GM12878 (cell line): ENCODE data around the gene PHACTR1. TPM values are rescaled to one million over a fixed set of nuclear protein-coding genes. Genes with fewer than 3 reads are reported as not detected.

Experiments
- ASH2L ChIP-seq: fragments of 300-600, 200-600 bp; sonication (generic); IDR thresholded peaks from 2 replicates; pipeline ENCODE4 v1.6.1; 2017; ENCODE audit warnings: low read depth, mild to moderate bottlenecking, borderline replicate concordance
- ATF2 ChIP-seq: IDR thresholded peaks from 2 replicates; pipeline ENCODE4 v1.6.1; 2012; ENCODE audit warnings: low read length, inconsistent platforms
- ATF7 ChIP-seq: fragments of 450-650 bp; IDR thresholded peaks from 2 replicates; pipeline ENCODE4 v1.6.1; 2016; ENCODE audit warnings: low read depth, mild to moderate bottlenecking
- BRCA1 ChIP-seq: IDR thresholded peaks from 2 replicates; pipeline ENCODE4 v1.6.1; 2011; ENCODE audit warnings: low read depth, low read length, improper control_type of control experiment
- CBX3 ChIP-seq: fragments of 200-600 bp; sonication (generic); IDR thresholded peaks from 2 replicates; pipeline ENCODE4 v1.6.1; 2016; ENCODE audit warnings: low read depth, borderline replicate concordance
- CHD2 ChIP-seq: IDR thresholded peaks from 2 replicates; pipeline ENCODE4 v1.6.1; 2011; ENCODE audit warnings: low read depth, low read length, improper control_type of control experiment, borderline replicate concordance
- HCFC1 ChIP-seq: fragments of 150-350 bp; IDR thresholded peaks from 2 replicates; pipeline ENCODE4 v1.6.1; 2014; ENCODE audit warnings: low read length
- HDAC6 ChIP-seq: fragments of 200-600 bp; sonication (generic); IDR thresholded peaks from one replicate; pipeline ENCODE4 v1.8.0; 2017; ENCODE audit warnings: antibody characterized with exemption; ENCODE audit not compliant: unreplicated experiment
- IKZF2 ChIP-seq, 2 experiments: fragments of 450-650 bp; IDR thresholded peaks; 2 replicates each; pipeline ENCODE4 v1.6.1; 2017; ENCODE audit warnings: mild to moderate bottlenecking in 2 of 2, moderate library complexity in 2 of 2
- IRF5 ChIP-seq: fragments of 450-650 bp; IDR thresholded peaks from 2 replicates; pipeline ENCODE4 v1.6.1; 2017; ENCODE audit warnings: borderline replicate concordance
- JUND ChIP-seq: IDR thresholded peaks from 2 replicates; pipeline ENCODE4 v1.6.1; 2012; ENCODE audit warnings: low read depth, mild to moderate bottlenecking, low read length, improper control_type of control experiment, moderate library complexity
- KLF5 ChIP-seq: fragments of 450-650 bp; IDR thresholded peaks from 2 replicates; pipeline ENCODE4 v1.6.1; 2014; ENCODE audit warnings: mild to moderate bottlenecking; ENCODE audit not compliant: partially characterized antibody
- MYC ChIP-seq: IDR thresholded peaks from 2 replicates; pipeline ENCODE4 v1.6.1; 2011; ENCODE audit warnings: mild to moderate bottlenecking, low read length, moderate library complexity, inconsistent platforms; ENCODE audit not compliant: insufficient read depth, insufficient replicate concordance, insufficient read length, severe bottlenecking
- RB1 ChIP-seq: fragments of 450-650 bp; formaldehyde crosslinking; IDR thresholded peaks from 2 replicates; pipeline ENCODE4 v1.6.1; 2017; ENCODE audit warnings: mild to moderate bottlenecking, borderline replicate concordance
- RELB ChIP-seq: fragments of 450-650 bp; IDR thresholded peaks from 2 replicates; pipeline ENCODE4 v1.6.1; 2017; ENCODE audit warnings: low read depth, mild to moderate bottlenecking, moderate library complexity
- RFX5 ChIP-seq: IDR thresholded peaks from 2 replicates; pipeline ENCODE4 v1.6.1; 2011; ENCODE audit warnings: low read depth, low read length, improper control_type of control experiment
- SMAD1 ChIP-seq: fragments of 450-650 bp; IDR thresholded peaks from 2 replicates; pipeline ENCODE4 v1.6.1; 2018; ENCODE audit warnings: mild to moderate bottlenecking, low read depth; ENCODE audit not compliant: partially characterized antibody
- SMAD5 ChIP-seq: IDR thresholded peaks from 2 replicates; pipeline ENCODE4 v1.6.1; 2016; ENCODE audit warnings: antibody characterized with exemption, low read depth
- SREBF2 ChIP-seq: IDR thresholded peaks from 2 replicates; pipeline ENCODE4 v1.6.1; 2012; ENCODE audit warnings: mild to moderate bottlenecking, low read length
- SUPT20H ChIP-seq: IDR thresholded peaks from 2 replicates; pipeline ENCODE4 v1.6.1; 2011; ENCODE audit warnings: low read depth, mild to moderate bottlenecking, low read length, moderate library complexity, borderline replicate concordance; ENCODE audit not compliant: control insufficient read depth
- TAF1 ChIP-seq: IDR thresholded peaks from 2 replicates; pipeline ENCODE4 v1.6.1; 2011; ENCODE audit warnings: mild to moderate bottlenecking, low read depth, low read length, borderline replicate concordance
- TCF3 ChIP-seq: IDR thresholded peaks from 2 replicates; pipeline ENCODE4 v1.6.1; 2012; ENCODE audit warnings: low read depth, mild to moderate bottlenecking, low read length, borderline replicate concordance; ENCODE audit not compliant: insufficient read depth
- YY1 ChIP-seq: IDR thresholded peaks from 2 replicates; pipeline ENCODE4 v1.6.1; 2011; ENCODE audit warnings: low read depth, mild to moderate bottlenecking, low read length
- ZBTB33 ChIP-seq: fragments of 450-650 bp; IDR thresholded peaks from 2 replicates; pipeline ENCODE4 v1.6.1; 2017; ENCODE audit warnings: mild to moderate bottlenecking
- ZZZ3 ChIP-seq: IDR thresholded peaks from 2 replicates; pipeline ENCODE4 v1.6.1; 2011; ENCODE audit warnings: low read depth; ENCODE audit not compliant: control insufficient read depth, insufficient read length
- polyA plus RNA-seq, 11 experiments: library from polyadenylated mRNA; depleted of rRNA in 4 of 11; unstranded in 6 of 11; stranded (reverse) in 5 of 11; fragments of >200 nt; fragmentation: Nextera tagmentation in 4 of 11; fragmentation: Illumina TruSeq in 1 of 11; extraction: Ambion mirVana in 4 of 11; extraction: Trizol in 1 of 11; gene quantifications; 1 replicate in 1 of 11; 2 replicates in 10 of 11; pipeline versions ENCODE4 v1.2.1 to v1.2.3, GENCODE V29; 2011 to 2016; ENCODE audit warnings: inconsistent platforms in 2 of 11, missing spikeins in 2 of 11, low read depth in 1 of 11
- total RNA-seq, 4 experiments: library from RNA; depleted of rRNA in 3 of 4; stranded (reverse); fragments of >200 nt in 3 of 4; fragmentation: Illumina TruSeq in 1 of 4; extraction: Trizol in 1 of 4; gene quantifications; 2 replicates each; pipeline versions ENCODE4 v1.2.1 to v1.2.3, GENCODE V29; 2013 to 2021

PHACTR1 gene
- total and polyA plus RNA-seq, 10 of the 15 experiments (the other 5 are each of a cell fraction or from before 2014, with no cell fraction given): 34.2 to 94.6 (median 62.3) TPM

DNA sequence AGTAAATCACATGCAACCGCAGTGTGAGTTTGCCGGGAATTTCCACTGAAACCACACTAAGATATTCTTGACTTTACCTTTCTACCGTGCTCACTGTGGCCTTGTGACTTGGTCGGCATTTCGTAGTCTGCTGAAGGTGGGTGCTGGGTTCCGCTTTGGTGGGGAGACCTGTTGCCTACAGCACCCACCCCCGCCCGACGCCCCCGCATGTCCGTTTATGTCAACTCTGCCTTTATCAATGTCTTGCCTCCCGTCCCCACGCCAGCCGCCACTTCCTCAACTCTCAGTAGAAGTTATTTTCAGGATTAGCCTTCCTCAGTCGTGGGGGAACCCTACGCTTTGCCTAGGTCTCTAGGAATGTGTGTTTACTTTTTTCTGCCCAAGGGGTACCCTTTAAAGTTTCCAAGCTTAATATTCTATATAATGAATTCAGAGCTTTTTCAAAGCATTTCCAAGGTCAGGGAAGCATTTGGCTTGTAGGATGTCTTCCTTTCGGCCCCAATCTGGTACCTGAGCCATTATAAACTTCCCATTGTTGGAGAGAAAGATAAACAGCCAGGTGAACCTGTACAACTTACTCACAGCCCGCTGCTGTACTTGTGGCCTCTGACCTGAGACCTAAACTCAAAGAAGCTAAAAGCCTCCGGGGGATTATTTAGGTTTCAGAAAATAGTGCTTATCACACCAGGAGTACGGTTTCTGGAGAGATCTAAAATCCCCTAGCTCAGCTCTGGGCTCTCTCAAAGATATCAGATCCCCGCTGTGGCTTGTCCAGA is 557.6 kb downstream of the PHACTR1 start (continued):
- TF ChIP-seq RB1: no peak
- TF ChIP-seq BRCA1: no peak
- peak; percentile 84 for TF ChIP-seq CHD2
- no peak for TF ChIP-seq ASH2L
- TF ChIP-seq SMAD5: peak; percentile 59; the same call in 1 of the 2 replicates
- TF ChIP-seq TCF3: peak; percentile 56; the same call in 1 of the 2 replicates
- no peak for TF ChIP-seq SUPT20H
- no peak for TF ChIP-seq ZBTB33
- TF ChIP-seq KLF5: no peak
- no peak; the same call in 1 of the 2 replicates for TF ChIP-seq HCFC1
- peak; percentile 64 for TF ChIP-seq ATF2
- peak; percentile 89 for TF ChIP-seq RELB
- TF ChIP-seq ATF7: peak; percentile 90
- TF ChIP-seq ZZZ3: no peak
- TF ChIP-seq IKZF2 (IDR thresholded peaks at IDR 0.05): peak; percentile 80 to 85; a peak in 3 of 4 replicates
- TF ChIP-seq IRF5: no peak
- TF ChIP-seq RFX5: no peak
- peak; percentile 42; the same call in 1 of the 2 replicates for TF ChIP-seq YY1
- TF ChIP-seq SMAD1: peak; percentile 55
- peak; percentile 35; the same call in 1 of the 2 replicates for TF ChIP-seq TAF1
- TF ChIP-seq HDAC6: no peak
- no peak for TF ChIP-seq SREBF2
- TF ChIP-seq MYC: no peak
- TF ChIP-seq CBX3: no peak
- no peak for TF ChIP-seq JUND
